ENCODE measurements around the gene IP6K1.
"Not testable (repeated sequence)": the region's sequence is repeated elsewhere in the genome, so short reads cannot be mapped to it uniquely, and the experiment has no call there.

- TF ChIP-seq CTCF, POLR2AphosphoS5 (IDR thresholded peaks at IDR 0.05): not testable (repeated sequence)
Observed at GRCh38 chr3:49689908-49690624, 96.3 kb downstream of the IP6K1 start.

All from breast epithelium (tissue), 3 donors.